DMS79 (cell line): ENCODE results near the gene TASP1.
"Not testable (repeated sequence)": the region's sequence is repeated elsewhere in the genome, so short reads cannot be mapped to it uniquely, and the experiment has no call there.

Experiments
- DNase-seq: peaks from one replicate; lab custom pipeline; 2025; lab: John Stamatoyannopoulos, UW

TASP1 gene

GRCh38 chr20:13638496-13639149 is at the start of gene TASP1:
Gene TASP1 (minus strand): TSS chr20:13638932. CDS start chr20:13630078, 8,854 bp downstream.
- DNase-seq, result peak; percentile 91

- no peak for DNase-seq
These were observed 49.1 kb upstream of the TASP1 start for GRCh38 chr20:13687815-13688214.

- no peak for DNase-seq
These were observed 46.9 kb upstream of the TASP1 start for GRCh38 chr20:13685623-13686022.

- no peak for DNase-seq
These were observed 46.0 kb upstream of the TASP1 start for GRCh38 chr20:13684566-13685222.

GRCh38 chr20:13683833-13684232 is 45.1 kb upstream of the TASP1 start:
- DNase-seq, result no peak

GRCh38 chr20:13681248-13682125 is 42.8 kb upstream of the TASP1 start:
- DNase-seq, result no peak

- no peak for DNase-seq
These were observed 40.2 kb upstream of the TASP1 start for GRCh38 chr20:13678944-13679343.

GRCh38 chr20:13677241-13677640 is 38.5 kb upstream of the TASP1 start:
- DNase-seq, result no peak

GRCh38 chr20:13676682-13677081 is 38.0 kb upstream of the TASP1 start:
- DNase-seq, result no peak

GRCh38 chr20:13672690-13673089 is 34.0 kb upstream of the TASP1 start:
- DNase-seq, result no peak

GRCh38 chr20:13671916-13672378 is 33.2 kb upstream of the TASP1 start:
- no peak for DNase-seq

GRCh38 chr20:13671512-13671911 is 32.8 kb upstream of the TASP1 start:
- no peak for DNase-seq

GRCh38 chr20:13670160-13670559 is 31.4 kb upstream of the TASP1 start:
- DNase-seq, result no peak

GRCh38 chr20:13665709-13666395 is 27.1 kb upstream of the TASP1 start:
- DNase-seq, result peak; percentile 36

GRCh38 chr20:13661070-13661685 is 22.4 kb upstream of the TASP1 start:
- no peak for DNase-seq

GRCh38 chr20:13659288-13659687 is 20.6 kb upstream of the TASP1 start:
- DNase-seq, result no peak

- DNase-seq, result not testable (repeated sequence)
These were observed 19.3 kb upstream of the TASP1 start for GRCh38 chr20:13658060-13658459.

GRCh38 chr20:13656721-13657368 is 18.1 kb upstream of the TASP1 start:
- DNase-seq, result no peak

- DNase-seq, result no peak
These were observed 15.8 kb upstream of the TASP1 start for GRCh38 chr20:13654463-13655023.

GRCh38 chr20:13650474-13650873 is 11.7 kb upstream of the TASP1 start:
- no peak for DNase-seq
